ENCODE measurements around the gene ISM1.

ISM1 gene

DNA sequence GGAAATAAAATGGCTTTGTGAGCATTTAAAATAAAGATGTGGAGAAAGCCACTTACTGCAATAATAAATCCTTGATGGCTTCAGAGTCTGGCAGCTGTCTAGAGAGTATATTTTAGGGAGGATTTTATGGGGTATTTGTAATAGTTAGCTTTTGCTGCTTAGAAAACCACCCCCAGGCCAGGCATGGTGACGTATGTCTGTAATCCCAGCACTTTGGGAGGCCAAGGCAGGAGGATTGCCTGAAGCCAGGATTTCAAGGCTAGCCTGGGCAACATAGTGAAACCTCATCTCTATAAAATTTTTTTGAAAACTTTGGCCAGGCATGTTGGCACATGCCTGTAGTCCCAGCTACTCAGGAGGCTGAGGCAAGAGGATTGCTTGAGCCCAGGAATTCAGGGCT, 63.8 kb downstream of the ISM1 start:
- no peak for DNase-seq

DNA sequence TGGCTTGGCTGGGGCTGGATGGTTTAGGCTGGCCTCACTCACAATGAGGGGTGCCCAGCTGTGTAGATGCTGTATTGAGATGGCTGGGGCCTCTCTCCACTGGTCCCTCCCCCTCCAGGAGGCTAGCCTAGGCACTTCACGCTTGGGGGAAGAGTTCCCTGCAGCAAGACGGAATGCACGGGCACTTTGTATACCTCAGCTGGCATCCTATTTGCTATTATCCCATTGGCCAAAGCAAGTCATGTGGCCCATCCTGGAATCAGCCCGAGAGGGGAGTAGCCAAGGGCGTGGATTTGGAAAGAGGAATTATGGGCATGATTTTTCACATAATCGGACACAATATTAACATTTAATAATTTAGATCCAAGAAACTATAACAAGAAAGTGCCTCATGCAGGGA, 64.3 kb downstream of the ISM1 start:
- no peak for DNase-seq

DNA sequence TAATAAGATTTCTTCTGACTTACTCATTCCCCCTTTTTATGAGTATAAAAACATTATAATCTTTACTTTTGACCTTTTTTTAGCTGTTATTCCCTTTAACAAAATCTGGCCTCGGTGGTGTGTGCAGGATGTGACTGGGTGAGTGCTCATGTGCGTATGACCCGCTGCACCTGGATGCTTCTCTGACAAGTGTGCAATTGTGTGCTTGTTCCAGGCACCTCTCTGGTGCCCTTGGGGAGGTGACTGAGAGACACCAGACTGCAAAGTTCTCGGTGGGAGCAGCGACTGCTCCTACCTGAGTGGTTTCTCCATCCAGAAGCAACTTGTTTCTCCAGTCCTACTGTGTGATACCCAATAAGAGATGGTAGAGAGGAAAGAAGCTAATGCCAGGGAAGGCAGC, 65.0 kb downstream of the ISM1 start:
- no peak for DNase-seq

DNA sequence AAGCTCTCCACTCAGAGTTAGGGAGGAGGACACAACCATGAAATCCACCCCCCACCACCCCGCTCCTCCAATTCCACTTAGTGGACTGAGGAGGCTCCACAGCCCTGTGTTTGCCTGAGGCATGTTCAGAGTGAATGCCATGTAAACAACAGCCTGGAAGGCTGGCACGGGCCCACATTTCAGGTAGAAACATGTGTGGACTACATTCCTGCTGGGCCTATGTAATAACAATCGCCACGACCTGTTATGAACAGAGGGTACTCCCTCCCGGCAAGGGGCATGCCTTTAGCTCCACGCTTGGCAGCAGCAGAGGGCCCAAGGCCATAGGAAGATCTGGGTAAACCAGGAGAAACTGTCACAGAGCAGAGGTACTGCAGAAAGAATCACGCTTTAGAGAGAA, 65.5 kb downstream of the ISM1 start:
- no peak for DNase-seq

DNA sequence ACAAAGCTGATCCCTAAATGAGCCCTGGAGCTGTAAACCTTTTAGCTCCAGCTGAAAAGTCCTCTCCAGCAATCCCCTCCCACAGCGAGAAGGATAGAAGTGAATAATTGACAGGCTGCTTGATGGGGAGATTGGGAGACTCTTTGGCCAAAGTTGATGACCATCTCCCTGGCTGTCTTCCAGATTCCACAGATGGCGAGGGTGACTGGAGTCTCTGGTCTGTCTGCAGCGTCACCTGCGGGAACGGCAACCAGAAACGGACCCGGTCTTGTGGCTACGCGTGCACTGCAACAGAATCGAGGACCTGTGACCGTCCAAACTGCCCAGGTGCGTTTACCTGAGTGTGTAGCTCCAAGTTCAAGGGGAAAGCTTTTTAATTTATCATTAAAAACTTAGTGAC, 67.3 kb downstream of the ISM1 start:
- no peak for DNase-seq

DNA sequence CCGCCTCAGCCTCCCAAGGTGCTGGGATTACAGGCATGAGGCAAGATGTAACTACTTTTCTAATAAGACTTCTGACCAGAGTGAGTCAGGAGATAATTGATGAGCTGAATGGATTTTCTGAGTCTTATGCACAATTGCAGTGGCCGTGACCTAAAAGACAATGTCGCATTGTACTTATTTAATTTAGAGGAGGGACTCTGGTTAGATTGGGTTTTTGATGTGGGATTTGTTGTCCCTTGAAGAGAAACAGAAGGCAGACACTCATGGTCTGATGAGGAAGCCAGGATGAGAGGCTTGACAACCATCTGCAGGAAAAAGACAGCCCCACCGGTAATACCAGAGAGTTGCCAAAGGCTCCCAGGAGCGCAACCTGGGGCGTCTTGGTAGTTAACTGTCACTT, 68.0 kb downstream of the ISM1 start:
- no peak for DNase-seq

DNA sequence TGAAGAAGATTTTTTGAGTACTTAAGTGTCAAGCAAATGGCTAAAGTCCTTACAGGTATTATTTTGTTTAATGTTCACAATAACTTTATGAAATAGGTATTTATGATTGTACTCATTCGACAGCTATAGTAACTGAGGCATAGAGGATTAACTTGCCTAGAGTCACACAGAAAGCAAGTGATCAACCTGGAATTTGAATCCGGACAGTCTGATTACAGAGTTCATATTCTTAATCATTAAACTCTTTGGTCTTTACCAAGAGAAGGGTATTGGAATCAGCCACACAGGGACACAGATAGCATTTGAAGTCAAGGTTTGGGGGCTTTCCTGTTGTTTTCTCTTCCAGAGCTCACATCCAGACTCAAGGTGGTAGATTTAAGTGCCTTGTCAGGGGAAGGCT, 69.7 kb downstream of the ISM1 start:
- DNase-seq: no peak

DNA sequence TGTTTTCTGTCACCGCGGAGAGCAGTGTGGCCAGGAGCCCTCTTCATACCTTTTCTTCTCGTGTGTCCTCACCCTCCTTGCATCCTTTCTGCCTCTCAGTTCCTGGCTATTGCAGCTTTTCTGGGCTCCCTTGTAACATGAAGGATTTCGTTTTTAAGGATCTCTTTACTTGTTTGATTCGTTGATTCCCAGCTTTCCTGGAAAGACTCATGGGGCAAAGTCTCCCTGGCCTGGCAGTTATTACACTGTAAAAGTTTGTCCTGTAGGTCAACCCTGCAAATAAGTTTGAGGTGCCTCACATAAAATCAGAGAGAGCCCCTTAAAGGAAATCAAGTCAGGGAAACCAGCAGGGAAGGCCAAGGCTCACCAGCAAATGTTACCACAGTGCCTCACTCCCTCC, 70.1 kb downstream of the ISM1 start:
- DNase-seq: no peak

DNA sequence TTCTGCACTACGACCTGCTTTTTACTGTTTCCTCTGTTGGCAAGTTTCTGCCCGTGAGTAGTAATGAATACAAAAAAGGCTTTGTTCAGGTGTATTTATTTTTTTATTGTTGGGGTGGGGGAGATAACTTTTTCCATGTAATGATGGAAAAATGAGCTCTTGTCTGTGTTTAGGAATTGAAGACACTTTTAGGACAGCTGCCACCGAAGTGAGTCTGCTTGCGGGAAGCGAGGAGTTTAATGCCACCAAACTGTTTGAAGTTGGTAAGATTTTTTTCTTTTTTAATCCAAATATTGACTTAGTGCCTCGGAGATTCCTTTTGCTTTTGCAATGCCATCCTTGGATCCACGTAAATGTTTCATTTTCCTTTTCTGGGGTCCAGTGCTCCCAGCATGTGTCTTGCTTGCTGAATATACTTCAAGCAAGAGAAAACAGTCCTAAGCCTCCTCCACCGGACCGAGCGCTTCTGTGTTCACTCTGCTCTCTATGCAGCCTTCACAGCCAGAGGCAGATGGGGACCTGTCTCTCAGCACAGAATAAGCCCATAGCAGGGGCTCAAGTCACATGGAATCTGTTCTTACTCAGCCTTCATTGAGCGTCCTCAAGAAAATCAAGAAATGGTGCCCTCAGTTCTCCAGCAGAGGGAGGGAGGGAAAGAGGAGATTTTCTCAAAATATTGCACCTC, 71.3 kb downstream of the ISM1 start:
- DNase-seq: no peak

DNA sequence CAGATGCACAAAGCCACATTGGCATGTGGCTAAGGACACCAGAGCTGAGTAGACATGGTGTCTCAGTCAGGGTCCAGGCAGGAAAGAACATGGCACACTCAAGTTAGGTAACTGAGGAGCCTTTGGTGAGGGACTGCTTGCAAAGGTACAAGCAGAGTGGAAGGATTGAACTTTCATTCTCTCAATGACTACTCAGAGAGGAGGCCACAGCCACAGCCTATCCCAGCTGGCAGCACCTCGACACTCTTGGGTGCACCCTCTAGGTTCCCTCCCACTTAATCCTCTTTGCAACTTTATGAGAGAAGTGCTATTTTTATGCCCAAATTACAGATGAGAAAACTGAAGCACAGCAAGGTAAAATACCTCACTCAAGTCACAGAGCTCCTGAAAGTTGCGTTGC, 73.4 kb downstream of the ISM1 start:
- DNase-seq: no peak

DNA sequence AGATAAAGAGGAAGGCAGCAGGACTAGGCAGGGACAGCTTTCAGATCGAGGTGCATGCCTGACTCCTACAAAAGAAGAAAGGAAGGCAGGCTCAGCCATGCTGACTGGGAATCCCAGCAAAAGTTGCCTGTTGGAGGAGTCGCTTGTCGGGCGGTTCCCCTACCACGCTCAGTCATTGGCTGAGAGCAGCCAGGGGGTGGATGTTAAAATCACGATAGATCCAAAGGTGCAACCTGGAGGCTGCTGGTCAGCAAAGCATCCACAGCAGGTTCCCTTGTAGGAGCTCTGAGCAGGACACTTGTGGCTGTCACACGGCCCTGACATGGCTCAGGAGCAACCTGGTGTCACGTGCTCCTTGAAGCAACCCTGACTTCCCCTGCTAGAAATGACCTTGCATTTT, 74.6 kb downstream of the ISM1 start:
- DNase-seq: no peak

DNA sequence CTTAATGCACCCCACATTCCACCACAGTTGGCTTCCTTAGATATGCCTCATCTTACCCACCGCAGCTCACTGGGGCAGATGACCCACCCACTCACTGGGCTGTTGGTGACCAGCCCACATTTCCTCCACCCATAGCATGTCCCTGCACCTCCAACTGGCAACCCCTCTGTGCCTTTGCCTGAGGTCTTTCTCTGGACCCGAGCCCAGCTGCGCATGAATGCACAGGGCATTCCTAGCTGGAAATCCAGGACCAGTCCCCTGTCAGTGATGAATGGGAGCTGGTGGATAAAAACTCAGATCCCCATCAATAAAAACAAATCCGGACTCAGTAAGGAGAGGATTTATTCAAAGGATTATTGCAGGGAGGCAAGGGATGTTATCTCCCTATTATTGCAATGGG, 75.0 kb downstream of the ISM1 start:
- no peak for DNase-seq

DNA sequence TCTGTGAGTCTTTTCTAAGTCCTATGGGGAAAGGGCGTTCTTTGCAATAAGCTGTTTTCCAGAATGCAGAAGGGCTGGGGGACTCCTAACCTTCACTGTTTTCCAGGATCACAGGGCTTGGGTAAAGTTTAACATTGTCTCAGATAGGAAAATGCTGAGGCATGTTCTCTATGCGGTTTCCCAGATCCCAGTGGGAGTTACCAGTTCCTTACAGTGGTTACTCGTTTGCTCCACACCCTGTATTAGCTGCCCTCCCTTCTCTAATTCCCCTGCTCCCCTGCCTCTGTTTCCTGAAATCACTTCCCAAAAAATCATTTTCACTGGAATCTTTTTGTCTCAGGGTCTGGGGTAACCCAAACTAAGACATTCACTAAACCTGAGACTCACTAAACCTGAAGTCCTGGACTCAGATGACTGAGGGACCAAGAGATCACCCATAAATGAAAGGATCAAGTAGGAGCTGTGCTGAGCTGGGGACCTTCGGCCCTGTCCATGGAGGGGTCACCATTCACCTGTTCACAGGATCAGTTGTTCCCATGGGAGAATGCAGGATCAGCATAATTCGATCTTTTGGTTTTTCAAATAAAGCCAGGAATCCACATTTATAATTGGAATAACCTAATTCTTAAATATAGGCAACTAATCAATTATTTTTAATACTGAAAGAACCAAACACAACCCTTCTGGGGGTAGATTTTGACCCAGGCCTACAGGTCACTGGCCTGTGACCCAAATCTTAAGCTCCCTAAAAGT, 76.2 kb downstream of the ISM1 start:
- no peak for DNase-seq

DNA sequence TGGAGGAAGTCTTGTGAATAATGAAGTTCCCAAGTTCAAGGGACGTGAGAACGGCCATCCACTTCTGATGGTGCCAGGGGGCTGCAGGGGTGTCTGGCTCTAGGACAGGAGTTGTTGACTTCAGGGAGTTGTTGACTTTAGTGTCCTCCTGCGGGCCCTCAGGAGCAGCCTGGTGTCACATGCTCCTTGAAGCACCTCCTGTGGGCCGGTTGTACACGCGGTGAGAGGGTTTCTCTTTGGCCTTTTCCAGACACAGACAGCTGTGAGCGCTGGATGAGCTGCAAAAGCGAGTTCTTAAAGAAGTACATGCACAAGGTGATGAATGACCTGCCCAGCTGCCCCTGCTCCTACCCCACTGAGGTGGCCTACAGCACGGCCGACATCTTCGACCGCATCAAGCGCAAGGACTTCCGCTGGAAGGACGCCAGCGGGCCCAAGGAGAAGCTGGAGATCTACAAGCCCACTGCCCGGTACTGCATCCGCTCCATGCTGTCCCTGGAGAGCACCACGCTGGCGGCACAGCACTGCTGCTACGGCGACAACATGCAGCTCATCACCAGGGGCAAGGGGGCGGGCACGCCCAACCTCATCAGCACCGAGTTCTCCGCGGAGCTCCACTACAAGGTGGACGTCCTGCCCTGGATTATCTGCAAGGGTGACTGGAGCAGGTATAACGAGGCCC, 77.8 kb downstream of the ISM1 start:
- no peak for DNase-seq

DNA sequence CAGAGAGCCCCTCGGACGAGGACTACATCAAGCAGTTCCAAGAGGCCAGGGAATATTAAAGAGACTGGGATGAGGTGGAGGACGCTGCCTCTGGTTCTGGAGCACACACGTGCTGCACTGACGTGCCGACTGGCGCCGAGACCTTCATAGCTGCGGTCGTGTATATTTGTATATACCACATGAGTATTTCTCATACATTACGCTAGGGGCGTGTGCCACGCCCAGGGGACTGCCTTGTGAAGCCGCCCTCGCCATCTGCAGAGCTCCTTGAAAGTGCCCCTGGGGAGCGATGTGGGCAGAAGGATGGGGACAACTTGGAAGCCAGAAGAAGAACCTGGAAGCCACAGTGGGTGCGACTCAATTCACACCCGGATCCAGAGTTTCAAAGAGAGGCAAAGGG, 78.3 kb downstream of the ISM1 start:
- DNase-seq: no peak

DNA sequence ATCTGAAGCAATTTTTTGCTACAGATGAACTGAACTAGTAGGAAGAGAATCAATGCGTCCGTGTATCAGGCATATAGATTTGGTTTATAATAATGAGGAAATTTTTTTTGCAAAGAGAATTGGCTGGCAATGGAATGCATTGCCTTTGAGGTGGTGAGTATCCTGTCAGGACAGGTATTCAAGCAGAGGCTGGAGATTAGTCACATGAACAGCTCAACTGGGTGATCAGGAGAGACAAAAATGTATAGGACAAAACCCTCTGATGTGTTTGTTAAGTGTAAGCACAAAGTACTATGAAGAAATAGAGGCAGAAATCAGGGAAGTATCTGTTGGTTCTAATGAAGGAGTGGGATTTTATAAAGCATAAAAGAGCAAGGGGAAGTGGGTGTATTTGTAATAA, 80.5 kb downstream of the ISM1 start:
- DNase-seq: no peak

DNA sequence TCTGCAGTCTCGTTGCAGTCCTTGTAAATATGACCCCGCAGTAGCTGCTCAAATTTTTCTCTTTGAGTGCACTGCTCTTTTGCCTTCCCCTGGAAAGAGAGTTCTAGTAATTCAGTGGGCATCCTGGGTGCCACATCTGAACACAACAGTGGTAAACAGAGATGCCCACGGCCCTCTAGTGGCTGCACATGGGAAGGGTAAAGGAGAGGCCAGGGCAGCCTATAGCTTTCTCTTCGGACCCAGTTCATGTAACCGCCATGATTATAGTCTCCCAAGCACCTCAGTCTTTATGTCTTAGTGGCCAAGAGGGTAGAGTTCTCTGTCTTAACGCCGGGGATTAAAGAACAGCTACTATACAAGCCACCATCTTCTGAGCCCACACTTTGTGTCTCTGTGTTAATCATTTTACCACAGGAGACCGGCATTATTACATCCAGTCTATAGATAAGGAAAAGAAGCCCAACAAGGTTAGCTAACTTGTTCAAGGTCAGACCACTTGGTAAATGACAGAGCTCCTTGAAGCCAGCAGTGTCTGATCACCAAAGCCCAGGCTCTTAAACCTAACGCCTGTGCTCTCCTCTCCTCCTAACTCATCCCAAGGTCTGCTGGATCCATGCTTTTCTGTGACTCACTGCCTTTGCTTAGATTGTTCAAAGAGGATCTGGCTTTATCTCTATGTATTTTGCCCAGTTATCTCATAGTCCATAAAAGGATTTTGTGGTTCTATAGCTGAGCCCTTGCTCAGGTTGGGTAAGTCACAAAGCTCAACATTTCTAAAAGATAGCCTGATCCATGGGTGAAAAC, 81.8 kb downstream of the ISM1 start:
- DNase-seq: no peak

DNA sequence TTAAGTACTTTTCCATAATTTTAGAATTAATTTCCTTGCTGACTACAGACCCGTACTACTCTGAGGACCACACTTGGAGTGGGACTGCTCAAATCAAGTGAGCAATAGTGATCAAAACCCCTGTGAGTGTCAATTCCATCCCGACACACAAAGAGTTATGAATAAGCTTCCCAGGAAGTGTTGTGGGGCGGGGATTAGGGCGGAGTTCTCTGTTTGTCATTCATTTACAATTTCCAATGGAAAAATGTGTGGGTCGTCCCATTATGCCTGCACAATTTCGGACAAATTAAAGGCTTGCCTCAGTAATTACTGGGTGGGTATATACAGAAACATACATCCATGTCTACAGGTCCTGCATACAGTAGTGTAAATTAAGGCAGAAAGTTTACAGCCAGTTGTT, 84.2 kb downstream of the ISM1 start:
- DNase-seq: no peak

DNA sequence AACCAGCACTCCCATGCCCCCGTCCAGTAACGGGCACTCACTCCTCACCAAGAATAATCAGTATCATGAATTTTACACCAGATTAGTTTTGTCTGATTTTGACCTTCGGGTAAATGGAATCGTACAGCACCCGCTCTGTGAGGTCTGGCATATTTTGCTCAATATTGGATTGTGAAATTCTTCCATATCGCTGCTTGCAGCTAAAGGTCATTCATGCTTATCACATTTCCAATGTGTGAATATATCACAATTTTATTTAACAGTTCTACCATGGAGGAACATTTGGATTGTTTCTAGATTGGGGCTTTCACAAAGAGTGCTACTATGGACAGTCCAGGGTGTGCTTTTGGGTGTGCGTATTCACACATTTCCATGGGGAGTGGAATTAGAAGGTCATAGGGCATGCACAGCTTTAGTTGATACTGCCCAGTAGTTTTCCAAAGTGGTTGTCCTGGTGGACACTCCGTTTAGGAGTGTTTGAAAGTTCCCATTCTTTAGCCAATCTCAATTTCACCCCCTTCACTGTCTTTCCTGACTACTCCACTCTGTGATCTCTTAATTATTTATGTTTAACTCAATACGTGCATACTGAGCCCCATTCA, 86.6 kb downstream of the ISM1 start:
- no peak for DNase-seq

DNA sequence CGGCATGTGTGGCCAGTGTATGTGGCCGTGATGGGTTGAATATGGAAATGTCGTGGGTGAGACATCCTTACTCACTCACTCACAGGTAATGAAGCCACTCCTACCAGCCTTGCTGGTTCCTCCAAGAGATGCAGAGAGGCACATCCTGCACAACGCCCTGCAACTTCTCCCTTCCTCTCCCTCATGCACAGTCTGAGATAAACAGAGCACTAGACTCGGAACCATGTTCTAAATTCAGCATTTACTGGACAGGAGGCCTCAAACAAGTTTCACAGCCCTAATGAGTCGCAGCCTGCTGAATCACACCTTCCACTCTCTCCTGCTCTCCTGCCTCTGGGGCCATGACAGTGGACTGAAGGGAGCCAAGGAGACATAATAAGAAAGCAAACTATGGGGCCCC, 91.2 kb downstream of the ISM1 start:
- no peak for DNase-seq

DNA sequence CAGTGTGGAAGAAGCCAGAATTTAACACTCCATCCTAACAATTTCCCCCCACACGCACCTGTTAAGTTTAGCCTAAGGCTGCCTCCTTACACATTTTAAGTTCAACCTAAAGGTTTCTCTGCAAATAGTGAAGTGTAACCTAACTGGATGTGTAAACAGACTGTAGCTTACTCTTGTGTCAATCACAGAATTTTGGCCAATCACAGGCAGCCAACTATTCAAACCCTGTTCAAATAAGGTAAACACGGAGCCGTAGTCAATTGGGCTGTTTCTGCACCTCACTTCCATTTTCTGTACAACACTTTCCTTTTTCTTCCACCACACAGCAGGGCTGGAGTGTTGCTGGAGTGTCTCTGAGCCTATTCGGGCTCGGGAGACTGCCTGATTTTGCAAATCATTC, 92.1 kb downstream of the ISM1 start:
- DNase-seq: no peak

DNA sequence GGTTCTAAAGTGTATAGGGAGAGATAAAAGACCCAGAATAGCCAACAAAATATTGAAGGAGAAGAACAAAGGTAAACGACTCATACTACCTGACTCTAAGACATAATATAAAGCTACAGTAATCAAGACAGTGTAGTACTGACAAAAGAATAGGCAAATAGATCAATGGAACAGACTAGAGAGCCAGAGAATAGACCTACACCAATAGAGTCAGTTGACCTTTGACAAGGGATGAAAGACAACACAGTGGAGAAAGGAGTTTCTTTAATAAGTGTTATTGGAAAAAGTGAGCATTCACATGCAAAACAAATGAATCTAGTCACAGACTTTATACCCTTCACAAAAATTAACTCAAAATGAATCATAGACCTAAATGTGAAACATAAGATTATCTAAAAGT, 96.4 kb downstream of the ISM1 start:
- DNase-seq: no peak

DNA sequence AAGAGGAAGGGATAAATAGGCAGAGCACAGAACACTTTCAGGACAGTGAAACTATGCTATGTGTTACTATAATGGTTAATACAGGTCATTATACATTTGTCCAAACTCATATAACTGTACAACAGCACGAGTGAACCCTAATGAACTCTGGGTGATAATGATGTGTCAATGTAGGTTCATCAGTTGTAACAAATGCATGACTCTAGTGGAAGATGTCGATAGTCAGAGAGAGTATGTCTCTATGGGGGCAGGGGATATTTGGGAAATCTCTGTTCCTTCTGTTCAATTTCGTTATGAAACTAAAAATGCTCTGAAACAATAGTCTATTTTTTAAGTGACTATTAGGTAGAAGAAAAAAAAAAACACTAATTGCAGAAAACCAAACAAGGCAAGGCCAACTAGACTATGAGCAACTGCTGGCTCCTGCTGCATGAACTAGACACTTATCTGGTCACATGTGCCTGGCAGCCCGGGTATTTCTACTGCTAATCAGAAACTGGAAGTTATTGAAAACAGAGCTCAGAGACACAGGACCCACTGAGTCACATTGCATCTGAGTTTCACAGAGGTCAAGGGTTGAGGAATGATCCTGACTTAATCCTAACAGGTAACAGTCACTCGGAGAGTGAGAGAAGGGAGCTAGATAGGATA, 97.9 kb downstream of the ISM1 start:
- no peak for DNase-seq

Measured in cerebellar nuclear complex (tissue), 1 donor.